Trophoblast cell (in vitro differentiated cells and primary cell): ENCODE measurements around the gene SPATA31C1.
"Not testable (repeated sequence)": the region's sequence is repeated elsewhere in the genome, so short reads cannot be mapped to it uniquely, and the experiment has no call there.

Source experiments
- DNase-seq, 2 donors: peaks; one replicate each; pipeline ENCODE4 v3.0.0-alpha.2; 2016
- H2AFZ ChIP-seq: 2 replicates; pipeline ENCODE4 v1.6.1; 2013; ENCODE audit warnings: low read length, moderate library complexity, mild to moderate bottlenecking; ENCODE audit not compliant: insufficient read depth, poor library complexity
- H2AK5ac ChIP-seq: 2 replicates; pipeline ENCODE4 v1.6.1; 2013; ENCODE audit warnings: mild to moderate bottlenecking, low read length
- H2BK120ac ChIP-seq: 2 replicates; pipeline ENCODE4 v1.6.1; 2013; ENCODE audit warnings: low read length, mild to moderate bottlenecking, moderate library complexity; ENCODE audit not compliant: insufficient read depth, poor library complexity
- H2BK12ac ChIP-seq: 2 replicates; pipeline ENCODE4 v1.6.1; 2013; ENCODE audit warnings: mild to moderate bottlenecking, low read length, moderate library complexity
- H2BK5ac ChIP-seq: 2 replicates; pipeline ENCODE4 v1.6.1; 2013; ENCODE audit warnings: low read length, low read depth, moderate library complexity, mild to moderate bottlenecking; ENCODE audit not compliant: poor library complexity
- H3K14ac ChIP-seq: 2 replicates; pipeline ENCODE4 v1.6.1; 2013; ENCODE audit warnings: mild to moderate bottlenecking, low read length
- H3K18ac ChIP-seq: 2 replicates; pipeline ENCODE4 v1.6.1; 2013; ENCODE audit warnings: mild to moderate bottlenecking, low read length
- H3K23ac ChIP-seq: 2 replicates; pipeline ENCODE4 v1.6.1; 2013; ENCODE audit warnings: low read length
- H3K27ac ChIP-seq: 2 replicates; pipeline ENCODE4 v1.5.1; 2013; ENCODE audit warnings: low read depth, mild to moderate bottlenecking, inconsistent platforms, low read length, moderate library complexity
- H3K27me3 ChIP-seq: 2 replicates; pipeline ENCODE4 v1.6.1; 2013; ENCODE audit warnings: inconsistent platforms, mild to moderate bottlenecking, low read length, moderate library complexity; ENCODE audit not compliant: insufficient read depth
- H3K36me3 ChIP-seq, 2 experiments: 1 replicate in 1 of 2; 2 replicates in 1 of 2; pipeline ENCODE4 v1.6.1; 2013; ENCODE audit warnings: low read length in 2 of 2, mild to moderate bottlenecking in 2 of 2, moderate library complexity in 1 of 2; ENCODE audit not compliant: insufficient read depth in 2 of 2, control insufficient read depth in 1 of 2
- H3K4ac ChIP-seq: 2 replicates; pipeline ENCODE4 v1.6.1; 2013; ENCODE audit warnings: low read depth, mild to moderate bottlenecking, low read length, moderate library complexity
- H3K4me1 ChIP-seq, 2 experiments: 1 replicate in 1 of 2; 2 replicates in 1 of 2; pipeline ENCODE4 v1.6.1; 2013; ENCODE audit warnings: low read length in 2 of 2, mild to moderate bottlenecking in 2 of 2, moderate library complexity in 1 of 2; ENCODE audit not compliant: insufficient read depth in 2 of 2, control insufficient read depth in 1 of 2
- H3K4me2 ChIP-seq: 2 replicates; pipeline ENCODE4 v1.6.1; 2013; ENCODE audit warnings: inconsistent platforms, mild to moderate bottlenecking, low read length, moderate library complexity
- H3K4me3 ChIP-seq: 2 replicates; pipeline ENCODE4 v1.5.1; 2013; ENCODE audit warnings: mild to moderate bottlenecking, low read depth, low read length, inconsistent platforms
- H3K79me1 ChIP-seq: one replicate; pipeline ENCODE4 v1.6.1; 2013; ENCODE audit warnings: low read length
- H3K79me2 ChIP-seq: 2 replicates; pipeline ENCODE4 v1.6.1; 2013; ENCODE audit warnings: low read length, mild to moderate bottlenecking; ENCODE audit not compliant: control insufficient read depth, insufficient read depth, poor library complexity
- H3K9ac ChIP-seq: 2 replicates; pipeline ENCODE4 v1.6.1; 2013; ENCODE audit warnings: mild to moderate bottlenecking, low read length
- H3K9me3 ChIP-seq: 2 replicates; pipeline ENCODE4 v1.6.1; 2013; ENCODE audit warnings: low read depth, mild to moderate bottlenecking, control low read depth, inconsistent platforms, low read length; ENCODE audit not compliant: insufficient read depth
- H4K12ac ChIP-seq: 2 replicates; pipeline ENCODE4 v1.6.1; 2013; ENCODE audit warnings: low read depth, mild to moderate bottlenecking, low read length, moderate library complexity
- H4K8ac ChIP-seq: 2 replicates; pipeline ENCODE4 v1.6.1; 2013; ENCODE audit warnings: low read depth, mild to moderate bottlenecking, low read length, moderate library complexity
- H4K91ac ChIP-seq: one replicate; pipeline ENCODE4 v1.6.1; 2013; ENCODE audit warnings: low read depth, mild to moderate bottlenecking, low read length, moderate library complexity
- WGBS: extraction: QIAGEN DNeasy Blood & Tissue Kit; methylation state at CpG from one replicate; pipeline ENCODE4 v1.1.7; 2013; ENCODE audit warnings: missing lambda C conversion rate; ENCODE audit not compliant: insufficient read length, insufficient coverage; ENCODE audit errors: extremely low coverage; 5-methylcytosine and 5-hydroxymethylcytosine counted together

SPATA31C1 gene

GRCh38 chr9:87894998-87895625 is 22.6 kb upstream of the SPATA31C1 start:
- Histone ChIP-seq H3K36me3 (no peaks in the 10 kb centered on the region), H4K8ac (no peak overlapping the region), H3K4me3 (no peak overlapping the region), H2BK120ac (no peak overlapping the region), H2BK5ac (no peak overlapping the region), H4K12ac (no peak overlapping the region), H2AK5ac (peak overlapping the region; percentile 39), H4K91ac (no peak overlapping the region), H2BK12ac (no peak overlapping the region), H3K18ac (no peak overlapping the region), H3K79me2 (no peaks in the 10 kb centered on the region), H3K79me1 (peaks cover 2% of the 10 kb centered on the region), H2AFZ (no peak overlapping the region), H3K27me3 (no peaks in the 10 kb centered on the region), H3K4me2 (no peak overlapping the region), H3K9ac (no peak overlapping the region), H3K23ac (no peak overlapping the region), H3K14ac (no peak overlapping the region), H3K9me3 (no peaks in the 10 kb centered on the region), H3K27ac (no peak overlapping the region), H3K4ac (no peak overlapping the region), H3K4me1 (peaks cover 3% of the 10 kb centered on the region in 2 experiments)
- WGBS, result no CpG with 5 or more reads among the region's 4 CpGs
- DNase-seq, result peak in 1 of 2 donors; percentile 40

GRCh38 chr9:87896891-87897290 is 20.9 kb upstream of the SPATA31C1 start:
- Histone ChIP-seq H3K9me3 (no peaks in the 10 kb centered on the region), H3K4me3 (no peak overlapping the region), H2BK12ac (no peak overlapping the region), H4K91ac (no peak overlapping the region), H3K4ac (no peak overlapping the region), H3K79me1 (peaks cover under 1% of the 10 kb centered on the region), H3K27me3 (no peaks in the 10 kb centered on the region), H3K79me2 (no peaks in the 10 kb centered on the region), H3K36me3 (no peaks in the 10 kb centered on the region), H3K4me2 (no peak overlapping the region), H2BK120ac (no peak overlapping the region), H2AFZ (no peak overlapping the region), H3K14ac (no peak overlapping the region), H4K8ac (no peak overlapping the region), H3K9ac (no peak overlapping the region), H3K27ac (no peak overlapping the region), H3K4me1 (peaks cover 3% of the 10 kb centered on the region in 2 experiments), H3K23ac (no peak overlapping the region), H2BK5ac (no peak overlapping the region), H4K12ac (no peak overlapping the region), H2AK5ac (no peak overlapping the region), H3K18ac (no peak overlapping the region)
- no peak for DNase-seq

GRCh38 chr9:87898151-87898550 is 19.6 kb upstream of the SPATA31C1 start:
- H3K36me3 ChIP-seq, result no peaks in the 10 kb centered on the region
- no peak overlapping the region for H2BK120ac ChIP-seq
- H2BK5ac ChIP-seq, result no peak overlapping the region
- H3K27me3 ChIP-seq, result no peaks in the 10 kb centered on the region
- no peak overlapping the region for H2AFZ ChIP-seq
- H3K9ac ChIP-seq, result no peak overlapping the region
- no peak overlapping the region for H3K4me2 ChIP-seq
- H3K79me2 ChIP-seq, result no peaks in the 10 kb centered on the region
- no peak overlapping the region for H2AK5ac ChIP-seq
- H3K9me3 ChIP-seq, result no peaks in the 10 kb centered on the region
- H3K4ac ChIP-seq, result no peak overlapping the region
- no peak overlapping the region for H4K91ac ChIP-seq
- no peak overlapping the region for H3K4me3 ChIP-seq
- no peak overlapping the region for H3K27ac ChIP-seq
- no peak overlapping the region for H4K12ac ChIP-seq
- H2BK12ac ChIP-seq, result no peak overlapping the region
- no peak overlapping the region for H3K23ac ChIP-seq
- no peaks in the 10 kb centered on the region for H3K79me1 ChIP-seq
- peak in 1 of 2 donors; percentile 28 for DNase-seq
- H3K14ac ChIP-seq, result no peak overlapping the region
- peaks cover 3% of the 10 kb centered on the region in 2 experiments for H3K4me1 ChIP-seq
- H4K8ac ChIP-seq, result no peak overlapping the region
- no peak overlapping the region for H3K18ac ChIP-seq

GRCh38 chr9:87902371-87902770 is 15.4 kb upstream of the SPATA31C1 start:
- H2AK5ac ChIP-seq, H4K12ac ChIP-seq, H3K9ac ChIP-seq, H2BK5ac ChIP-seq, H2BK120ac ChIP-seq, H3K79me1 ChIP-seq, DNase-seq, H3K9me3 ChIP-seq, H3K27ac ChIP-seq, H3K23ac ChIP-seq, H3K4me2 ChIP-seq, H3K27me3 ChIP-seq, H4K8ac ChIP-seq, H2AFZ ChIP-seq, H3K4ac ChIP-seq, H3K79me2 ChIP-seq, H4K91ac ChIP-seq, H3K4me3 ChIP-seq, H3K36me3 ChIP-seq, H2BK12ac ChIP-seq, H3K4me1 ChIP-seq, H3K18ac ChIP-seq, H3K14ac ChIP-seq: not testable (repeated sequence)
- no CpG with 5 or more reads among the region's 11 CpGs for WGBS
